ENCODE measurements around the gene DOK5. TPM values are rescaled to one million over a fixed set of nuclear protein-coding genes. Genes with fewer than 3 reads are reported as not detected.

Gene DOK5
- total RNA-seq, 1 donor from 2014 or later, result not detected

- intact Hi-C loops (cut with micrococcal nuclease), result no loop called here
- DNase-seq (no peak), ATAC-seq (ENCODE audit: low read depth) (peak; percentile 42)
- H3K36me3 Mint-ChIP-seq (ENCODE audit: low read depth), result no peaks in the 10 kb centered on the region
- TF ChIP-seq CTCF (IDR thresholded peaks at IDR 0.05), result no peak
- no peaks in the 10 kb centered on the region for H3K27me3 Mint-ChIP-seq
- POLR2A ChIA-PET, result no interaction called here
- peak overlapping the region; percentile 3 for H3K4me3 Mint-ChIP-seq
- peaks cover 19% of the 10 kb centered on the region for H3K4me1 Mint-ChIP-seq
- CTCF ChIA-PET, result no interaction called here
- no peak overlapping the region for H3K27ac Mint-ChIP-seq
- no peaks in the 10 kb centered on the region for H3K9me3 Mint-ChIP-seq
Measured at GRCh38 chr20:54606380-54606779, 131.0 kb downstream of the DOK5 start.

GRCh38 chr20:54608039-54608745 is 132.8 kb downstream of the DOK5 start:
- H3K9me3 Mint-ChIP-seq, result no peaks in the 10 kb centered on the region
- ATAC-seq (ENCODE audit: low read depth) (no peak), DNase-seq (no peak)
- H3K4me1 Mint-ChIP-seq, result peaks cover 19% of the 10 kb centered on the region
- TF ChIP-seq CTCF (IDR thresholded peaks at IDR 0.05), result no peak
- H3K27me3 Mint-ChIP-seq, result no peaks in the 10 kb centered on the region
- H3K36me3 Mint-ChIP-seq (ENCODE audit: low read depth), result no peaks in the 10 kb centered on the region
- H3K4me3 Mint-ChIP-seq, result no peak overlapping the region
- intact Hi-C loops (cut with micrococcal nuclease), result no loop called here
- POLR2A ChIA-PET, result no interaction called here
- CTCF ChIA-PET, result no interaction called here
- H3K27ac Mint-ChIP-seq, result no peak overlapping the region

- no peaks in the 10 kb centered on the region for H3K9me3 Mint-ChIP-seq
- intact Hi-C loops (cut with micrococcal nuclease), result no loop called here
- H3K27ac Mint-ChIP-seq, result no peak overlapping the region
- H3K27me3 Mint-ChIP-seq, result no peaks in the 10 kb centered on the region
- no peak for TF ChIP-seq CTCF (IDR thresholded peaks at IDR 0.05)
- no peak overlapping the region for H3K4me3 Mint-ChIP-seq
- CTCF ChIA-PET, result no interaction called here
- H3K36me3 Mint-ChIP-seq (ENCODE audit: low read depth), result no peaks in the 10 kb centered on the region
- peaks cover 19% of the 10 kb centered on the region for H3K4me1 Mint-ChIP-seq
- no peak for ATAC-seq (ENCODE audit: low read depth)
- POLR2A ChIA-PET, result no interaction called here
- no peak for DNase-seq
Measured at GRCh38 chr20:54608943-54609342, 133.6 kb downstream of the DOK5 start.

GRCh38 chr20:54611708-54612412 is 136.5 kb downstream of the DOK5 start:
- DNase-seq (no peak), ATAC-seq (ENCODE audit: low read depth) (no peak)
- Mint-ChIP-seq H3K27me3 (no peaks in the 10 kb centered on the region), H3K4me1 (peaks cover 10% of the 10 kb centered on the region), H3K9me3 (no peaks in the 10 kb centered on the region), H3K27ac (no peak overlapping the region), H3K4me3 (no peak overlapping the region), H3K36me3 (ENCODE audit: low read depth) (no peaks in the 10 kb centered on the region)
- intact Hi-C loops (cut with micrococcal nuclease), result no loop called here
- no peak for TF ChIP-seq CTCF (IDR thresholded peaks at IDR 0.05)
- POLR2A ChIA-PET, result no interaction called here
- CTCF ChIA-PET, result no interaction called here

GRCh38 chr20:54618412-54618811 is 143.0 kb downstream of the DOK5 start:
- Mint-ChIP-seq H3K27me3 (peaks cover 2% of the 10 kb centered on the region), H3K9me3 (no peaks in the 10 kb centered on the region), H3K4me3 (no peak overlapping the region), H3K27ac (no peak overlapping the region), H3K36me3 (ENCODE audit: low read depth) (no peaks in the 10 kb centered on the region), H3K4me1 (no peaks in the 10 kb centered on the region)
- no peak for TF ChIP-seq CTCF (IDR thresholded peaks at IDR 0.05)
- no peak for DNase-seq
- intact Hi-C loops (cut with micrococcal nuclease), result no loop called here
- ChIA-PET CTCF (interaction anchor here (0.6 kb wide), 1 partner anchor 473 kb away, joined by 4 read pairs; no protein-coding TSS in a partner anchor), POLR2A (no interaction called here)
- ATAC-seq (ENCODE audit: low read depth), result no peak

Data from activated B cell treated with CpG ODN at 0.5 μM for 24 hours (primary cell).